Body of pancreas (tissue), 4 donors: ENCODE data around the gene CD248.

Source experiments
- POLR2A ChIP-seq, 3 donors: fragments of 450-650 bp; IDR thresholded peaks; one replicate each; pipeline ENCODE4 v1.6.1; 2016; ENCODE audit warnings: antibody characterized with exemption in 3 of 3, mild to moderate bottlenecking in 2 of 3
- TF ChIP-seq, protein P1 (sequence below), 7 experiments: fragments of 450-650 bp in 4 of 7; fragments of 200-600 bp in 3 of 7; sonication (generic) in 3 of 7; IDR thresholded peaks; one replicate each; pipeline ENCODE4 v1.5.1; 2016 to 2019; ENCODE audit warnings: antibody characterized with exemption in 7 of 7

DNA sequence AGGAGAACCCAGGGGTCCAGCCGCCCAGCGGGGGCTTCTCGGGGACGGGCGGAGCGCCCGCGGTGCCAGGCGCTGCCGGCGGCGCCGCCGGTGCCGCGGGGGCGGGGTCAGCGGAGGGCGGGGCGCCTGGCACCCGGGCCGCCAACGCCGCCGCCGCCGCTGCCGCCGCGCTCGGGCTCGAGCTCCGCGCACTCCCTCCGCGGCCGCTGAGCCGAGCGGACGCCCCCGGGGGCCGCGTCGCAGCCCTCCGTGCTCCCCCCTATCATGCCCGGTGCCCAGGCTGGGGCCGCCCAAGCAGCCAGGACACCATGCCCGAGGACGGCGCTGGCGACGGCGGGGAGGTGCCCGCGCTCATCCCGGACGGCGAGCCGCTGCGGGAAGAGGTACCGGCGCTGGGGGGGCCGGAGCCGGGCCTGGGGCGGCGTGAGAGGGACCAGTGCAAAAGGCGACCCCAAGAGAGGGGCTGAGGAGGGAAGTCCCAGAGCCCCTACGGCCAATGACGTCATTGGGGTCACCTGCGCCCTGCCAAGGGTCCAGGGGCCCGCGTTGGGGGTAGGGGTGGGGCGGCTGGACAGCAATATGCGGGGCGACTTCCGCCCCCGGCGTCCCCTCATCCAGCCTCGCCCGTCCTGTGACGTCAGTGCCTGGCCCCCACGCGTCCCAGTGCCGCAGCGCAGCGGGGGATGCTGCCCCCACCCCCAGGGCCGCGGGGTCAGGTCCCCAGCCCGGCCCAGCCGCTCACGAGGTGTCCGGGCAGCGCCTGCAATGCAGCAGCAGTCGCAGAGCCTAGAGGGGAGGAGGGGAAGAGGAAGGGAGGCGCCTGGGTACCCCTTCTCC lies 24.9 kb downstream of the CD248 start, which contains the start of gene TMEM151A:
- TF ChIP-seq, protein P1, sequence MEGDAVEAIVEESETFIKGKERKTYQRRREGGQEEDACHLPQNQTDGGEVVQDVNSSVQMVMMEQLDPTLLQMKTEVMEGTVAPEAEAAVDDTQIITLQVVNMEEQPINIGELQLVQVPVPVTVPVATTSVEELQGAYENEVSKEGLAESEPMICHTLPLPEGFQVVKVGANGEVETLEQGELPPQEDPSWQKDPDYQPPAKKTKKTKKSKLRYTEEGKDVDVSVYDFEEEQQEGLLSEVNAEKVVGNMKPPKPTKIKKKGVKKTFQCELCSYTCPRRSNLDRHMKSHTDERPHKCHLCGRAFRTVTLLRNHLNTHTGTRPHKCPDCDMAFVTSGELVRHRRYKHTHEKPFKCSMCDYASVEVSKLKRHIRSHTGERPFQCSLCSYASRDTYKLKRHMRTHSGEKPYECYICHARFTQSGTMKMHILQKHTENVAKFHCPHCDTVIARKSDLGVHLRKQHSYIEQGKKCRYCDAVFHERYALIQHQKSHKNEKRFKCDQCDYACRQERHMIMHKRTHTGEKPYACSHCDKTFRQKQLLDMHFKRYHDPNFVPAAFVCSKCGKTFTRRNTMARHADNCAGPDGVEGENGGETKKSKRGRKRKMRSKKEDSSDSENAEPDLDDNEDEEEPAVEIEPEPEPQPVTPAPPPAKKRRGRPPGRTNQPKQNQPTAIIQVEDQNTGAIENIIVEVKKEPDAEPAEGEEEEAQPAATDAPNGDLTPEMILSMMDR (IDR thresholded peaks at IDR 0.05), result no peak
- no peak for TF ChIP-seq POLR2A (IDR thresholded peaks at IDR 0.05)
